Heart left ventricle (tissue), 16 donors: Measurements from ENCODE around the gene LZTS2. TPM values are rescaled to one million over a fixed set of nuclear protein-coding genes. Genes with fewer than 3 reads are reported as not detected.

Source experiments
- ATAC-seq, 4 donors: fragments of 200-7000 bp; cut with Tn5 transposase; one replicate each; pipeline ENCODE4 v1.9.1; 2020 to 2022; ENCODE audit warnings: moderate library complexity in 4 of 4, mild to moderate bottlenecking in 3 of 4, moderate number of reproducible peaks in 1 of 4
- DNase-seq, 5 donors: peaks; one replicate each; pipeline ENCODE4 v3.0.0-alpha.2; 2020
- H3K27ac ChIP-seq, 12 donors: fragments of 200-600 bp; sonication (generic) in 4 of 12; one replicate each; pipeline versions ENCODE4 v1.5.0 to v1.8.0; 2016 to 2022; ENCODE audit warnings: mild to moderate bottlenecking in 2 of 12
- H3K27me3 ChIP-seq, 9 donors: fragments of 200-600 bp; sonication (generic) in 2 of 9; one replicate each; pipeline versions ENCODE4 v1.5.1 to v1.8.0; 2016 to 2022; ENCODE audit warnings: mild to moderate bottlenecking in 3 of 9
- H3K36me3 ChIP-seq, 9 donors: fragments of 200-600 bp; sonication (generic) in 2 of 9; one replicate each; pipeline versions ENCODE4 v1.5.0 to v1.8.0; 2018 to 2022; ENCODE audit warnings: mild to moderate bottlenecking in 2 of 9
- H3K4me1 ChIP-seq, 12 donors: fragments of 200-600 bp; sonication (generic) in 4 of 12; one replicate each; pipeline versions ENCODE4 v1.5.0 to v1.8.0; 2016 to 2022; ENCODE audit warnings: mild to moderate bottlenecking in 3 of 12
- H3K4me3 ChIP-seq, 12 donors: fragments of 200-600 bp; sonication (generic) in 4 of 12; one replicate each; pipeline versions ENCODE4 v1.5.0 to v1.8.0; 2017 to 2022; ENCODE audit warnings: mild to moderate bottlenecking in 9 of 12, moderate library complexity in 4 of 12
- H3K9me3 ChIP-seq, 12 donors: fragments of 200-600 bp; sonication (generic) in 4 of 12; one replicate each; pipeline versions ENCODE4 v1.5.0 to v1.8.0; 2016 to 2022; ENCODE audit warnings: mild to moderate bottlenecking in 1 of 12
- POLR2A ChIP-seq, 2 donors: fragments of 450-650 bp; IDR thresholded peaks; one replicate each; pipeline ENCODE4 v1.6.1; 2017; ENCODE audit warnings: antibody characterized with exemption in 2 of 2, mild to moderate bottlenecking in 2 of 2, moderate library complexity in 2 of 2
- WGBS, 4 donors: extraction: QIAGEN DNeasy Blood & Tissue Kit in 2 of 4; methylation state at CpG; one replicate each; pipeline versions ENCODE4 v1.1.5 to v1.1.7; 2013 to 2018; 5-methylcytosine and 5-hydroxymethylcytosine counted together
- intact Hi-C, 10 donors: fragments of 100-400 bp; cut with DNase I; formaldehyde crosslinking; loops; one replicate each; pipeline versions ENCODE4 v1.11.1 to v1.14.2; 2022
- polyA plus RNA-seq, 2 donors: library from polyadenylated mRNA; stranded (reverse); fragments of 200-250 nt; gene quantifications; one replicate each; pipeline ENCODE4 v1.2.3, GENCODE V29; 2013
- total RNA-seq, 9 donors: library from RNA; depleted of rRNA in 2 of 9; stranded (reverse); fragments of >200 nt in 2 of 9; fragmentation: NEBNext Ultra II Directional in 3 of 9; extraction: Animal tissue kit (Norgen Biotek cat#: 25700) in 3 of 9; gene quantifications; one replicate each; pipeline versions ENCODE4 v1.1.0 to v1.2.4, GENCODE V29; 2016 to 2023
- TF ChIP-seq, protein P1 (sequence below), 12 donors: fragments of 200-600 bp; sonication (generic) in 4 of 12; IDR thresholded peaks; one replicate each; pipeline versions ENCODE4 v1.5.0 to v1.8.0; 2018 to 2022; ENCODE audit warnings: antibody characterized with exemption in 12 of 12, mild to moderate bottlenecking in 5 of 12
- donor health status: ischemic (EF 13 %, LVEDD 7.1; RV severe dilation, severe dysfunction).
- donor health status: healthy with polysubstance abuse.
- donor health status: DM: no; HTN: yes; CAD: no.
- donor health status: DM: no; HTN: no; CAD: no.
- donor health status: ischemic (EF 25% LVEDD 6.9; RV normal size, moderate dysfunction).
- donor health status: ischemic (EF 25% LVEDD 5.7; RV mildly dilated, moderate dysfunction).
- donor health status: healthy.
- donor health status: DM: yes; HTN: yes; CAD: no.
- donor health status: ischemic (EF 35%, LVEDD 5.7; RV mildly dilated, moderate dysfunction).
- donor health status: nonischemic (EF 11% LVEDD 7.7; RV severe dilation, severe dysfunction).
- donor health status: DM: yes; HTN: yes; CAD: no.
- donor health status: PGD.
- donor health status: ischemic (EF 29% LVEDD 5.4; RV normal size, mild dysfunction).
- donor health status: nonischemic (EF 23%, LVEDD 6.1; RV moderate dilation, normal function).

LZTS2 gene
- total and polyA plus RNA-seq, 11 donors: 33.7 to 93.0 (median 40.9) TPM

DNA sequence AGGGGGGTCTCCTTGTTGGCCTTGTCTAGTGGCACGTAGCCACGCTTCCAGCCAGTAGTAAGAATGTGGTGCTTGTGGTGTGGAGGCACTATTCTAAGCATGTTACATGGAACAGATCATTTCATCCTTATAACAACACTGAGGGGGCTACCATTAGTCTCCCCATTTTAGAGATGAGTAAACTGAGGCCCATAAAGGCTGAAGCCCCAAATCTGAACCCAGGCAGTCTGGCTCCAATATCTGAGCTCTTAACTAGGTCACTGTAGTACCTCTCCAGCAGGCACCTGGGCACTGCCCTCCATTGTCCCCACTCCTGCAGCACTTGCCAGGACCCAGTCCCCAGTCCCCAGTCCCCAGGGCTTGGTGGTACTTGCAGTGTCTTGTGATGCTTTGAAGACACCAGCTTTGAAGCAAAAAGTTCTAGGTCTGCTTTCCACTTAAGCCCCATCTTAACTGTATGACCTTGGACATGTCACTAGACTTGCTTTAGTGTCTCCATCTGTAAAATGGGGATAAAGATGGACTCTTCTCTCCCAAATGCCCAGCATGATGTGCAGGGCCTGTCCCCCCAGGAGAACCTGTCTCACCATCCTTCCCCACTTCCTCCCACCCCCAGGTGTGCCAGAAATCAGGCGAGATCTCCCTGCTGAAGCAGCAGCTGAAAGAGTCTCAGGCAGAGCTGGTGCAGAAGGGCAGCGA, 6.4 kb downstream of the LZTS2 start:
- 88 to 97% (median 92%) methylated on average over 4 of the region's 4 CpGs for WGBS, 4 donors
- Histone ChIP-seq H3K27ac (peak overlapping the region in 9 of 12 donors; percentile 11 to 100 (median 62)), H3K4me3 (no peak overlapping the region), H3K4me1 (peaks cover 8 to 74% (median 51%) of the 10 kb centered on the region in 12 donors), H3K36me3 (peaks cover 6 to 52% (median 50%) of the 10 kb centered on the region in 9 donors), H3K27me3 (no peaks in the 10 kb centered on the region), H3K9me3 (no peaks in the 10 kb centered on the region)
- intact Hi-C loops: no loop called here
- no peak for TF ChIP-seq POLR2A (IDR thresholded peaks at IDR 0.05)
- TF ChIP-seq, protein P1, sequence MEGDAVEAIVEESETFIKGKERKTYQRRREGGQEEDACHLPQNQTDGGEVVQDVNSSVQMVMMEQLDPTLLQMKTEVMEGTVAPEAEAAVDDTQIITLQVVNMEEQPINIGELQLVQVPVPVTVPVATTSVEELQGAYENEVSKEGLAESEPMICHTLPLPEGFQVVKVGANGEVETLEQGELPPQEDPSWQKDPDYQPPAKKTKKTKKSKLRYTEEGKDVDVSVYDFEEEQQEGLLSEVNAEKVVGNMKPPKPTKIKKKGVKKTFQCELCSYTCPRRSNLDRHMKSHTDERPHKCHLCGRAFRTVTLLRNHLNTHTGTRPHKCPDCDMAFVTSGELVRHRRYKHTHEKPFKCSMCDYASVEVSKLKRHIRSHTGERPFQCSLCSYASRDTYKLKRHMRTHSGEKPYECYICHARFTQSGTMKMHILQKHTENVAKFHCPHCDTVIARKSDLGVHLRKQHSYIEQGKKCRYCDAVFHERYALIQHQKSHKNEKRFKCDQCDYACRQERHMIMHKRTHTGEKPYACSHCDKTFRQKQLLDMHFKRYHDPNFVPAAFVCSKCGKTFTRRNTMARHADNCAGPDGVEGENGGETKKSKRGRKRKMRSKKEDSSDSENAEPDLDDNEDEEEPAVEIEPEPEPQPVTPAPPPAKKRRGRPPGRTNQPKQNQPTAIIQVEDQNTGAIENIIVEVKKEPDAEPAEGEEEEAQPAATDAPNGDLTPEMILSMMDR (IDR thresholded peaks at IDR 0.05): no peak
- DNase-seq (no peak), ATAC-seq (no peak)

DNA sequence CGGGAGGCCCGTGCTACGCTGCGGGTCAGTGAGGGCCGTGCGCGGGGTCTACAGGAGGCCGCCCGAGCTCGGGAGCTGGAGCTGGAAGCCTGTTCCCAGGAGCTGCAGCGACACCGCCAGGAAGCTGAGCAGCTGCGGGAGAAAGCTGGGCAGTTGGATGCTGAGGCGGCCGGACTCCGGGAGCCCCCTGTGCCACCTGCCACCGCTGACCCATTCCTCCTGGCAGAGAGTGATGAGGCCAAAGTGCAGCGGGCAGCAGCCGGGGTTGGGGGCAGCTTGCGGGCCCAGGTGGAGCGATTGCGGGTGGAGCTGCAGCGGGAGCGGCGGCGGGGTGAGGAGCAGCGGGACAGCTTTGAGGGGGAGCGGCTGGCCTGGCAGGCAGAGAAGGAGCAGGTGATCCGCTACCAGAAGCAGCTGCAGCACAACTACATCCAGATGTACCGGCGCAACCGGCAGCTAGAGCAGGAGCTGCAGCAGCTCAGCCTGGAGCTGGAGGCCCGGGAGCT, 7.0 kb downstream of the LZTS2 start:
- 68 to 79% (median 77%) methylated on average over 23 to 33 of the region's 33 CpGs for WGBS, 4 donors

DNA sequence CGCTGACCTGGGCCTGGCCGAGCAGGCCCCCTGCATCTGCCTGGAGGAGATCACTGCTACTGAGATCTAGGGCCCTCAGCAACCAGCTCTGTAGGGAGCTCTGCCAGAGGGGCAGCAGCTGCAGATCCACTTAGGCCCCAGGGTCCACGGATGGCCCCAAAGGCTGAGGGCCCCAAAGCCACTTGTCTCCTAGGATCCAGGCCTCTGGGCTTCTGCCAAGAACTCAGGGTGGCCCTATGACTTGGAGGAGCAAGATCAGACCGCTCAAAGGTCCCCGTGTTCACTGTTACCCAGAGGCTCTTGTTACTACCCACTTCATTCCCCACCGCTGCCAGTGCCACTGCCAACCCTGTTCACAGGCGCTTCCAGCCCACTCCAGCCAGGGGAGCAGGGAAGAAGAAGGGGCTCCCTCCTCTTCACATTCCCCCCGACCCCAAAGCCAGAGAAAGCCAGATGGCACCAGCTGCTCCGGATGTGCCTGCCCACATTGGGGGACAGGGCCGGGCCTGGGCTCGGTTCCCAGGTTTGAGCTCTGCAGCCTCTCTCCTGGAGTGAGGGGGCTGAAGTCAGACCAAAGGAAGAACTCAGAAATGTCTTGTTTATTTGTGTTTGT, 7.6 kb downstream of the LZTS2 start:
- TF ChIP-seq POLR2A (IDR thresholded peaks at IDR 0.05): no peak
- TF ChIP-seq, protein P1 (IDR thresholded peaks at IDR 0.05): no peak
- DNase-seq (peak in 3 of 5 donors; percentile 51 to 67 (median 59)), ATAC-seq (peak in 3 of 4 donors; percentile 5 to 57 (median 33))
- Histone ChIP-seq H3K4me1 (peaks cover 1 to 68% (median 46%) of the 10 kb centered on the region in 12 donors), H3K27ac (peak overlapping the region; percentile 11 to 100 (median 58)), H3K36me3 (peaks cover 6 to 52% (median 50%) of the 10 kb centered on the region in 9 donors), H3K4me3 (no peak overlapping the region), H3K9me3 (no peaks in the 10 kb centered on the region), H3K27me3 (no peaks in the 10 kb centered on the region)
- 50 to 57% (median 55%) methylated on average over 8 to 11 of the region's 11 CpGs for WGBS, 4 donors
- intact Hi-C loops: no loop called here

More for the DNA sequence above, 7.0 kb downstream of the LZTS2 start:
- intact Hi-C loops: no loop called here
- TF ChIP-seq POLR2A (IDR thresholded peaks at IDR 0.05): no peak
- TF ChIP-seq, protein P1 (IDR thresholded peaks at IDR 0.05): no peak
- peak overlapping the region; percentile 11 to 100 (median 58) for H3K27ac ChIP-seq
- DNase-seq (peak in 2 of 5 donors; percentile 55 to 63), ATAC-seq (peak in 1 of 4 donors; percentile 36)
- no peak overlapping the region for H3K4me3 ChIP-seq
- peaks cover 7 to 70% (median 48%) of the 10 kb centered on the region in 12 donors for H3K4me1 ChIP-seq
- no peaks in the 10 kb centered on the region for H3K9me3 ChIP-seq
- H3K27me3 ChIP-seq: no peaks in the 10 kb centered on the region
- peaks cover 6 to 52% (median 50%) of the 10 kb centered on the region in 9 donors for H3K36me3 ChIP-seq
